ENCODE results near the gene MTX1. TPM values are rescaled to one million over a fixed set of nuclear protein-coding genes. Genes with fewer than 3 reads are reported as not detected.

Gene MTX1
- total and polyA plus RNA-seq, 9 of the 15 experiments (the other 6 are each of a cell fraction or from before 2014, with no cell fraction given), result 29.1 to 98.4 (median 66.9) TPM

- TF ChIP-seq PURB (CRISPR knock-in tag; IDR thresholded peaks at IDR 0.05; ENCODE audit: low read depth), result no peak
- TF ChIP-seq ZFP36 (IDR thresholded peaks at IDR 0.05; ENCODE audit: low read depth, low read length, partially characterized antibody), result peak; percentile 31
- TF ChIP-seq HMG20B (CRISPR knock-in tag; IDR thresholded peaks at IDR 0.05), result no peak
- TF ChIP-seq ZC3H4 (CRISPR knock-in tag; IDR thresholded peaks at IDR 0.05; ENCODE audit: borderline replicate concordance), result no peak
- no peak for TF ChIP-seq TFE3 (CRISPR knock-in tag; IDR thresholded peaks at IDR 0.05)
- TF ChIP-seq KDM2B (CRISPR knock-in tag; IDR thresholded peaks at IDR 0.05), result 0 out of 2 replicates have a peak, but pooled peaks have one; percentile 31
- TF ChIP-seq ELK3 (CRISPR knock-in tag; IDR thresholded peaks at IDR 0.05), result no peak
- no peak for TF ChIP-seq BRD4 (IDR thresholded peaks at IDR 0.05)
- TF ChIP-seq BHLHE40 (IDR thresholded peaks at IDR 0.05; ENCODE audit: low read length), result no peak
- TF ChIP-seq CTCFL (IDR thresholded peaks at IDR 0.05; ENCODE audit: borderline replicate concordance, insufficient read depth, low read depth, low read length, poor library complexity, severe bottlenecking), result peak; percentile 83
- no peak for TF ChIP-seq L3MBTL2 (IDR thresholded peaks at IDR 0.05)
- no peak for TF ChIP-seq MEF2D (tag; conservative IDR thresholded peaks at IDR 0.05; ENCODE audit: low read depth)
- no peak for TF ChIP-seq MTA2 (IDR thresholded peaks at IDR 0.05; ENCODE audit: low read depth)
- TF ChIP-seq ATF4 (CRISPR knock-in tag; IDR thresholded peaks at IDR 0.05), result no peak; the same call in 1 of the 2 replicates
- peak; percentile 68 for TF ChIP-seq SP2 (IDR thresholded peaks at IDR 0.05; ENCODE audit: extremely low read depth, low read depth, low read length, poor library complexity, severe bottlenecking)
- TF ChIP-seq, protein P1, sequence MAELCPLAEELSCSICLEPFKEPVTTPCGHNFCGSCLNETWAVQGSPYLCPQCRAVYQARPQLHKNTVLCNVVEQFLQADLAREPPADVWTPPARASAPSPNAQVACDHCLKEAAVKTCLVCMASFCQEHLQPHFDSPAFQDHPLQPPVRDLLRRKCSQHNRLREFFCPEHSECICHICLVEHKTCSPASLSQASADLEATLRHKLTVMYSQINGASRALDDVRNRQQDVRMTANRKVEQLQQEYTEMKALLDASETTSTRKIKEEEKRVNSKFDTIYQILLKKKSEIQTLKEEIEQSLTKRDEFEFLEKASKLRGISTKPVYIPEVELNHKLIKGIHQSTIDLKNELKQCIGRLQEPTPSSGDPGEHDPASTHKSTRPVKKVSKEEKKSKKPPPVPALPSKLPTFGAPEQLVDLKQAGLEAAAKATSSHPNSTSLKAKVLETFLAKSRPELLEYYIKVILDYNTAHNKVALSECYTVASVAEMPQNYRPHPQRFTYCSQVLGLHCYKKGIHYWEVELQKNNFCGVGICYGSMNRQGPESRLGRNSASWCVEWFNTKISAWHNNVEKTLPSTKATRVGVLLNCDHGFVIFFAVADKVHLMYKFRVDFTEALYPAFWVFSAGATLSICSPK (IDR thresholded peaks at IDR 0.05; ENCODE audit: borderline replicate concordance), result no peak
- no peak for TF ChIP-seq ZNF785 (CRISPR knock-in tag; IDR thresholded peaks at IDR 0.05)
- no peak for TF ChIP-seq SRSF1 (IDR thresholded peaks at IDR 0.05; ENCODE audit: low read depth, low read length)
- no peak for TF ChIP-seq CHD4 (IDR thresholded peaks at IDR 0.05; ENCODE audit: insufficient read depth, insufficient replicate concordance, low read depth, low read length, poor library complexity, severe bottlenecking)
- peak; percentile 45; the same call in 1 of the 2 replicates for TF ChIP-seq CREB1 (IDR thresholded peaks at IDR 0.05)
- TF ChIP-seq CREB1 (CRISPR knock-in tag; IDR thresholded peaks at IDR 0.05), result peak; percentile 77
Observed at GRCh38 chr1:155172732-155173477, 35.6 kb upstream of the MTX1 start, which contains the start of gene KRTCAP2 (continued).

Data from K562 (cell line).